NCI-H2227 treated with DMSO at 0.1 percent for 48 hours (cell line): Measurements from ENCODE around the gene ACOX1.
A peak's percentile ranks its signal among the peaks of the same experiment; 100 is the strongest.

Experiments
- DNase-seq: peaks from one replicate; lab custom pipeline; 2025; lab: John Stamatoyannopoulos, UW

The ACOX1 gene

DNA sequence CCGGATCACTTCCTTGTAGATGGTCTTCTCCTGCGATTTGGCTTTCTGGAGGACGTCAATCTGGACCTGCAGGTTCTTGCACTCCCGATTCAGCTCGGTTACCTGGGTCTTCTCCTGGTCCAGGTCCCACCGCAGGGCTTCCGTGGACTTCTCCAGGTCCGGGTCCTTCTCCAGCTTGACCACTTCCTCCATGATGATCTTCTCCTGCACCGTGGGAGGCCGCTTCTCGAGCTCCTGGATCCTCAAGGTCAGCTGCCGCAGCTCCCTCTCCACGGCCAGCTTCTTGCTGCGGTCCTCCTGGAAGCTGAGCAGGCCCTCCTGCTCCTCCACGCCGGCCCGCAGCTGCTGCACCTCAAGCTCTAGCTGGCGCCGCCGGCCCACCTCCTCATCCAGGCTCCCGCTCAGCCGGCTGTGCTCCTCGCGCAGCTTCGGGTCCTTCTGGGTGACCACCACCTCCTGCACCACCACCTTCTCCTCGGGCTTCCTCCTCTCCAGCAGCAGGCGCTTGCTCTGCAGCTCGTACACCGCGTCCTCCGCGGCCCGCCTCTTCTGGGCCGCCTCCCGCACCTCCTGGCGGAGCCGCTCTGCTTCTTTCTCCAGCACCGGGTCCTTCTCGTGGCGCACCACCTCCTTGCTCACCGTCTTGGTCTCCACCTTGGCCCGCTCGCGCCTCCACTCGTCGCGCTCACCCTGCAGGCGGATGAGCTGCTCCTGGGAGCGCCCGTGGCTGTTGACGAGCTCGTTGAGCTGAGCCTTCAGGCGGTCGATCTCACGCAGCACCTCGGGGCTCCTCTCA, 29.9 kb upstream of the ACOX1 start:
- no peak for DNase-seq

- no peak for DNase-seq
These were observed 29.2 kb upstream of the ACOX1 start for GRCh38 chr17:76008208-76008607.

GRCh38 chr17:76007850-76008165, 28.8 kb upstream of the ACOX1 start:
- DNase-seq, result no peak

DNA sequence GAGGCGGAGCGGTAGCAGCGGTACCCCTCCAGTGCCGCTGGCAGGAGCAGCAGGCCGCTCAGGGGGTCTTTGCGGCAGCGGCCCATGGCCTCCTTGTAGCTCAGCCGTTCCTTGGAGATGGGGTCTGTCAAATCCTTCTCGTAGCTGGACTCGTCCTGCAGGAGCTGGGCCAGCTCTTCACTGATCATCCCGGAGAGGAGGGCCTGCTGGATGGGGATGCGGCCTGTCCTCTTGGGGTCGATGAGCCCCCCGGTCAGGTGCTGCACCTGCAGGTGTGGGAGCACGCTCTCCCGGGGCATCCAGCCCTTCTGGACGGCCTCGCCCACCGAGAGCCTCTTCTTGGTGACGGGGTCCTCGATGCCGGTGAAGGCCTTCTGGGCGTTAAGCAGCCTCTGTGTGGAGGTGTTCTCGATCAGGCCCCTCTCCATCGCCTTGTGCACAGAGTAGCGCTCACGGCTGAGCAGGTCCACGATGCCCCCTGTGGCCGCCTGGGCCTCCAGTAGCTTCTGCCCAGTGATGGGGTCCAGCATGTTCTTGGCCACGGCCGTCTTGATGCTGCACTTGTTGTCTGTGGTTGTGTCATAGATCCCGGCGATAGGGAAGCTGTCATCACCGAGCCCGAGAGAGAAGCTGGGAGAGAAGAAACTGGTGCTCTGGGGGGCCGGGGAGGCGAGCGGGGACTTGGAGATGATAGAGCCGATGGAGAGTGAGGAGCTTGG, 28.3 kb upstream of the ACOX1 start:
- DNase-seq, result no peak

DNA sequence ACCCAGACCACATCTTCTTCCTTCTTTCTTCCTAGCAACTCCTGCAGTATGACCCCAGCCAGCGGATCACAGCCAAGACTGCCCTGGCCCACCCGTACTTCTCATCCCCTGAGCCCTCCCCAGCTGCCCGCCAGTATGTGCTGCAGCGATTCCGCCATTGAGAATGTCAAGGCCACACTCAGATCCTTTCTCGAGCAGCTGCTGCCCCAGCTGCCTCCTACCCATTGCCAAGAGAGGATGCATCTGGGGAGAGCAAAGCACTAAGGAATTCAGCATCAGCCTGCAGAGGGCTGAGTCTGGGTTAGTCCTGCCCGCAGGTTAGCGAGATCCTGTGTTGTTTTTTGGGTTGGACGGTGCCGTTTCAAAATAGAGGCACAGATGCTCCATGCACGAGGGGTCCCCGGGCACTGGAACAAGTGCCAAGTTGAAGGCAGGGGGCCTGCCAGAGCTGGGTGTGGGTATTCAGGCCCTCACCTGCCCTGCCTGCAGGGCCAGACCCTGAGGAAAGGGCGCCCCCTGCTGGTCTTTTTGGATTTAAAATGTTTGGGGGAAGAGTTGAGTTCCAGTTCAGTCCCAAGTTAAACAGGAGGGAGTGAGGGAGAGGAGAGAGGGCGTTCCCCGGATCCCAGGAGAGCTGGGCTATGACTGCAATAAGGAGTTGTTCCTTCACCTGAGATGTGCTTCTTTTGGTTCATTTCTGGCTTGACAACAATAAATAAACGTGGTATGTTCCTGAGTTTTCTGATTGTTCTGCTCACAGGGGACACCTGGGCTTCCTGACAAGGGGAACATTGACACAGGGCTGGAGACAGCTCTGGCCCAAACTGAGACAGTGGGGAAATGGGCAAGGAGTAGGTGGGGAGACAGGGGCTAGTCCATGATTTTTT, 26.5 kb upstream of the ACOX1 start:
- peak; percentile 13 for DNase-seq

- DNase-seq, result no peak
These were observed 25.8 kb upstream of the ACOX1 start for GRCh38 chr17:76004750-76005262.

DNA sequence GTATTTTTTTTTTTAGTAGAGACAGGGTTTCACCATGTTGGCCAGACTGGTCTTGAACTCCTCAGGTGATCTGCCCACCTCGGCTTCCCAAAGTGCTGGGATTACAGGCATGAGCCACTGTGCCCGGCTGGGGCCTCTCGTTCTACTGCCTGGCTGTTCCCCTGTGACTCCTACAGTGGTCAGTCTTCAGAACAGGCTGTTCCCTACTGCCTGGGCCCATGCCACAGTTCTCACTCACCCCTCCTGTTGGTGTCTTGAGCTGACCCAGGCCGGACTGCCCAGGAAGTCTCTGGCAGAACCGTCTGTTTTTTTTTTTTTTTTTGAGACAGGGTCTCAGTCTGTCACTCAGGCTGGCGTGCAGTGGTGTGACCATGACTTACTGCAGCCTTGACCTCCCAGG, 24.9 kb upstream of the ACOX1 start:
- no peak for DNase-seq

GRCh38 chr17:76002100-76002499, 23.1 kb upstream of the ACOX1 start:
- DNase-seq, result no peak

DNA sequence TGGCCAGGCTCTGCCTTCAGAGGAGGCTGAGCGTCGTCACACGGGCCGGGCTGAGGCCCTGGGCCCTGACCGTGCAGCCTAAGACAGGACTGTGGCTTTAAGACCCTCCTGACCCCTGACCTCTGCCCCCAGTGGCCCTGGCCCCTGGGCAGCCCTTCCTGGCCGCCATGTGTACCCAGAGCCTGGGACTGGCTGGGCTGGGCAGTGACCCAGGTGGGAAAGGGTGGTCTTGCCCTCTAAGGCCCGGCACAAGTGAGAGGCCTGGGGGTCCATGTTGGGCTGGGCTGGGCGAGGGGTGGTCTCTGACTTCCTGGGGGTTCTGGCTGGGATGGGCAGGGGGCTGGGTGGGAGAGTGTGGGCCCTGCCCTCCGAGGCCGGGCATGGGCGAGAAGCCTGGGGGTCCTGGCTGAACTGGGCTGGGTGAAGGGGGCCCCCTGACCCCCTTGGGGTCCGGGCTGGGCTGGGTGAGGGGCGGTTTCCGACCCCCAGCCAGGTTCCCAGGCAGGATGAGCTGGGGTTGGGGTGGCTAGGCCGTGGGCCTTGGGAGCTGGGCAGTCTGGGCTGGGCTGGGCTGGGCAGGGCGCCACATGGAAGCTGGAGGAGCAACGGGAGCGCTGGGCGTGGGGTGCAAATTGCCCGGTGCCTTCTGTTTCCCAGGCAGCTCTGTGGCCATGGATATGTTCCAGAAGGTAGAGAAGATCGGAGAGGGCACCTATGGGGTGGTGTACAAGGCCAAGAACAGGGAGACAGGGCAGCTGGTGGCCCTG, 22.0 kb upstream of the ACOX1 start, which contains the start of gene CDK3:
Gene CDK3 (plus strand): TSS at position 101 of the 767 bp plus-strand sequence. CDS start 571 bp downstream, at position 672.
- no peak for DNase-seq

DNA sequence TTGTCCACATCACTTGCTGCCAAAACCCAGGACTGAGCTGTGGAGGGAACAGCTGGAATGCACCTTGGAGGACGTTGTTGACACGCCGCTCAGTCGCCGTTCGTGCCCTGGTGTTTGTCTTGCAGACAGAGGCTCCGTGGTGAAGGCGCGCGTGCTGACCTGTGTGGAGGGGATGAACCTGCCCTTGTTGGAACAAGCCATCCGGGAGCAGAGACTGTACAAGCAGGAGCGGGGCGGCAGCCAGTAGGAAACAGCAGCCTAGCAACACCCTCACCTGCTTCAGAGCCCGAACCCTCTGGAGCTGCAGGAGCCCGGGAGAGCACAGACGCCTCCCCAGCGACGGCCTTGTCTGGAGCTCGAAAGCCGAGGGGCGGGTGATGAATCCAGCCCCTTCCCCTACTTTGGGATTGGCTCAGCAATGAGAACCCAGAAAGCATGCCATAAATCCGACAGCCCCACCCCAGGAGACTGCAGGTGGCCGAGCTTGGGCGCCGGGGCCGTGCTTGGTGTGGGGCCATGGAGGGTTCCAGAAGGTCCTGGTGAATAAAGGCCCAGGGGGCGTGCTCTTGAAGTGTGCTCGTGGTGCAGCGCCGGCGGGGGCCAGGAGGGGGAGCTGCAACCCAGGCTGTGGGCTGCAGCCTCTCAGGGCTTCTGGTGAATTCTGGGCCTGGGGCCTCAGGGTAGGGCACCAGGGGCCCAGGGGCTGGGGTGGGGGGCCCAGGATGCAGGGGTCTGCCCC, 21.2 kb upstream of the ACOX1 start:
- no peak for DNase-seq

- no peak for DNase-seq
These were observed 19.4 kb upstream of the ACOX1 start for GRCh38 chr17:75998327-75998795.

- DNase-seq, result no peak
These were observed 18.0 kb upstream of the ACOX1 start for GRCh38 chr17:75996665-75997590.

DNA sequence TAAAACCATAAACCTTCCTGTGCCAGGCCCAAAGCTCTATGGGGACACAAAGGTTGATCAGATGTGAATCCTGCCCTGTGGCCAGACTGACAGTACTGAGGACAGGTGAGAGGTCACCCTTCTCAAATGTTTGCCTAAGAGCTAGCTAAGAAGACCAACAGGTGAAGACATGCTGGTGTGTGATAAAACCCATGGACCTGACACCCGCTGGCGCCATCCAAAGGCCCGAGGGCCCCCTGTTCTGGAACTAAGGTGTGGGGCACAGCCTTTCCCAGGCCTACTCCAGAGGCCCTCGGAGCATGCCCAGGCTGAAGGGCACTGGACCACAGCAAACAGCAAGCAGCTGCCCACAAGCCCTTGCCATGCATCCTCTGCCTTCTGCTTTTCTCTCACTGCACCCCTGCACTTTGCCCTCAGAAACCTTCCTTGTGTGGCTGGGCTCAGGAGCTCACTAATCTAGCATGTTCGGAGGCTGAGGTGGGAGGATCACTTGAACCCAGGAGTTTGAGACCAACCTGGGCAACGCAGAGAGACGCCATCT, 16.5 kb upstream of the ACOX1 start:
- DNase-seq, result no peak

- no peak for DNase-seq
These were observed 15.9 kb upstream of the ACOX1 start for GRCh38 chr17:75994802-75995370.

GRCh38 chr17:75991396-75991795, 12.4 kb upstream of the ACOX1 start:
- DNase-seq, result no peak

DNA sequence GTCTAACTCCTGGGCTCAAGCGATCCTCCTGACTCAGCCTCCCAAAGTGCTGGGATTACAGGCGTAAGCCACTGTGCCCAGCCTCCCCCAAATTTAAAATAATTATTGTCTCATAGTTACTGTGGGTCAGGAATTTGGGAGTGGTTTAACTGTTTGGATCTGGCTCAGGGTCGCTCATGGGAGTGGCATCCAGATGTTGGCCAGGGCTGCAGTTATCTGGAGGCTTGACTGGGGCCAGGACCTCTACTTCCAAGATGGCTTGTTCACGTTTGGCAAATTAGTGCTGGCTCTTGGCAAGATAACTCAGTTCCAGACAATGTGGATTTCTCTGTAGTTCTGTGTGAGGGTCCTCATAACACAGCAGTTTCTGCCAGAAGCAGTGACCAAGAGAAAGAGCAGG, 8.1 kb upstream of the ACOX1 start:
- no peak for DNase-seq

DNA sequence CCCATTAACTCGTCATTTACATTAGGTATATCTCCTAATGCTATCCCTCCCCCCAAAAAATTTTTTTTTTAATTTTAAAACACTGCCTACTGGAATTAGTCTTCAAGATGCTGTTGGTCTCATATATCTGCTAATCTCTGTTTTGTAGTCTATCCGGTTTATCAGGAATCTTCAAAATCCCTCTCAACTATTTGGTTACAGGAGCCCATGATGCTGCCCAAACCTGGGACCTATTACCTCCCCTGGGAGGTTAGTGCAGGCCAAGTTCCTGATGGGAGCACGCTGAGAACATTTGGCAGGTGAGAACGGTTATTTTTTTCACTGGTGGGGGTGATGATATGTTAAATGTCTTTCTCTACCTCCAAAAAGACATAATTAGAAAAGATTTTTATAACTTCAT, 7.0 kb upstream of the ACOX1 start:
- DNase-seq, result no peak

DNA sequence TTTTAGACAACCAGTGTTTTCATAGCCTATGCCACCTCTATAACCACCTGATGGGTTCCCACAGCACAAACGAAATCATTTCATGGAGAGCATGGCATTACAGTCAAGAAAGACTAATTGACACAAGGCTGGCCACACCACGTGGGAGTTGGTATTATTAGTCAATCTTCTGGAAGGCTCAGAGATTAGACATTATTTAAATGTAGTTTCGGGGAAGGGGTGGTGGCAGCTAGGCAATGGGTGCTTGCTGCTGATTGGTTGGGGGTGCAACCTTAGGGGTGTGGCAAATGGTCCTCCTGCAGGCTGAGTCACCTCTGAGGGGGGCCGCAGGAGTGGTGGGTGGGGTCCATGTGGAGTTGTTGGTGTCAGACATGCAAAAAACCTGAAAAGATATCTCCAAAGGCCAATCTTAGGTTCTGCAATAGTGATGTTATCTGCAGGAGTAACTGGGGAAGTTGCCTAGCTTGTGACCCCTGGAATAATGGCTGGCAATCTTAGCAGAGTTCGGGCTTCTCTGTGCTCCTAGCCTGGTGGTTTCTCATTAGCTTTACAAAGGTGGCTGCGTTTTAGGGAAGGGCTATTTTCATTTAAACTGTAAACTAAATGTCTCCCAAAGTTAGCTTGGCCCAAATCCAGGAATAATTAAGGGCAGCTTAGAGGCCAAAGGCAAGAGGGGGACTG, 4.7 kb upstream of the ACOX1 start:
- no peak for DNase-seq
